Measurements from ENCODE around the gene UBE2K.

Gene UBE2K

GRCh38 chr4:39825741-39826231, 127.8 kb downstream of the UBE2K start:
- no peak for TF ChIP-seq CTCF (IDR thresholded peaks at IDR 0.05; ENCODE audit: borderline replicate concordance, insufficient read depth, low read depth, low read length)
- H3K4me3 ChIP-seq (ENCODE audit: low read depth, low read length) = no peak overlapping the region

Measured in GM12875 (cell line).